NCI-H446 (cell line): Measurements from ENCODE around the gene KRT73.
"Not testable (repeated sequence)": the region's sequence is repeated elsewhere in the genome, so short reads cannot be mapped to it uniquely, and the experiment has no call there.

Source experiments
- DNase-seq, 2 experiments: peaks; one replicate each; lab custom pipeline; 2025; lab: John Stamatoyannopoulos, UW

Gene KRT73

DNA sequence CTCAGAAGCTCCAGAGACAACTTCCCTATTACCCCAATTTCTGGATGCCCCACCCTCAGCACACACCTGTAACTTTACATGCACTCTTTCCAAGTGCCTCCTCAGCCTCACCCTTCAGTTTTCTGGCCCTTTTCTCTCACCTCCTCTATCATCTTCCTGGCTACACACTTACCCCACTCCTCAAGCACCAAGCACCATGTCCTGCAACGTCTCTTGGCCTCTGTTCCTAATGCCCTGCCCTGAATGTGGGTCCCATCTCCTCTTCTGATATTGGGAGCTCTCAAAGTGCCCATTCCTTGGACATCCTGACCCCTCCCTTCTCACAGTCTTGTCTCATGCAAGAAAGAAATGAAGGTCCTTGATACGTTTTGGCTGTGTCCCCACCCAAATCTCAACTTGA lies 18.3 kb downstream of the KRT73 start:
- no peak for DNase-seq

DNA sequence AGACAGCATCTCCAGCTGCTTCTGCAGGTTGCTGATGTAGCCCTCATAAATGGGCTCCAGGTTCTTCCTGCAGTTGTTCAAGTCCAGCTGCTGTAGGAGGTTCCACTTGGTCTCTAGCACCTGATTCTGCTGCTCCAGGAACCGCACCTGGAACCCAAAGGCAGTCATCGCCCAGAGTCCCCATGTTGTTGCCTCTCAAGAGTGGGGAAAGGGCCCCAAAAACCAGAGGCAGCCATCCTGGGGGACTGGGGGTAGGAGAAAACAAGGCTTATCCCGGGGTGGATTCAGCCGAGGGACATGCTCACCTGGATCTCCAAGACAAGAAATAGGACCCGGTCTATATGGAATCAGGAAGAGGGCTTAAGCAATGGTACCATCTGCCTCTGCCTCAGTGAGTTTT lies 19.4 kb downstream of the KRT73 start:
- DNase-seq, result no peak

DNA sequence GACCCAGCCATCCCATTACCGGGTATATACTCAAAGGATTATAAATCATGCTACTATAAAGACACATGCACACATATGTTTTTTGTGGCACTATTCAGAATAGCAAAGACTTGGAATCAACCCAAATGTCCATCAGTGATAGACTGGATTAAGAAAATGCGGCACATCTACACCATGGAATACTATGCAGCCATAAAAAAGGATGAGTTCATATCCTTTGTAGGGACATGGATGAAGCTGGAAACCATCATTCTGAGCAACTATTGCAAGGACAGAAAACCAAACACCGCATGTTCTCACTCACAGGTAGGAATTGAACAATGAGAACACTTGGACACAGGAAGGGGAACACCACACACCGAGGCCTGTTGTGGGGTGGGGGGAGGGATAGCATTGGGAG lies 24.1 kb downstream of the KRT73 start:
- DNase-seq, result not testable (repeated sequence)

DNA sequence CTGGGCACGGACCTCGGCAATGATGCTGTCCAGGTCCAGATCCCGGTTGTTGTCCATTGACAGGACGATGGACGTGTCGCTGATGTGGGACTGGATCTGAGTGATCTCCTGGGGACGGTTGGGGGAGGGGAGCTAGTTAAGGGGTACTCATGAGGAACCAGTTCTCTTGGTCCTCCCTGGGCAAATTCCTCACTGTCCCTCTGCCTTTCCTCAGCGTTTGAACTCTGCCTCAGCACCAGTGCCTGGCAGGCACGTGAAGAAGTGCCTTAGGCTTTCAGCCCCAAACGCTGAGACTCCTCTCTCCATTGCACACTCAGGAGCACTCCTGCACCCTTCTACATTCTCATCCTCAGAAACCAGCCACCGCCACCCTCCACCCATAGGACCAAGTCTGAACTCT lies 26.8 kb downstream of the KRT73 start:
- no peak for DNase-seq

DNA sequence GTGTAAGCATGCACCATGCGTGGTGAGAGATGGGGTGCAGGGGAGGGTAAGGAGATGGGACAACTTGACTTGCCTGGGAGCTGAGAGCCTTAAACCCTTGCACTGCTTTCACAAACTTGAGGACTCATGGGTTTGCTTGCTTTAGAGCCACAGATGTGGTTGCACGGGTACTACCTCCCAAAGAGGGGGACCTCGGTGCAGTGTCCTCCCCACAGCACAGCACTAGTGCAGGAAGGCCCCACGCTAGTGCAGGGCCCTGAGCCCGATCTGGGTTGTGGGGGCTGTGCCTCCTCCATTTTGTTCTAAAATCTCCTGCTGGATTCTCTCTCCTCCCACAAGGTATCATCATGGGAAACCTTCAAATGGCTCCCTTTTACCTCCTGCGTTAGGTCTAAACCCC lies 28.3 kb downstream of the KRT73 start:
- DNase-seq, result no peak

DNA sequence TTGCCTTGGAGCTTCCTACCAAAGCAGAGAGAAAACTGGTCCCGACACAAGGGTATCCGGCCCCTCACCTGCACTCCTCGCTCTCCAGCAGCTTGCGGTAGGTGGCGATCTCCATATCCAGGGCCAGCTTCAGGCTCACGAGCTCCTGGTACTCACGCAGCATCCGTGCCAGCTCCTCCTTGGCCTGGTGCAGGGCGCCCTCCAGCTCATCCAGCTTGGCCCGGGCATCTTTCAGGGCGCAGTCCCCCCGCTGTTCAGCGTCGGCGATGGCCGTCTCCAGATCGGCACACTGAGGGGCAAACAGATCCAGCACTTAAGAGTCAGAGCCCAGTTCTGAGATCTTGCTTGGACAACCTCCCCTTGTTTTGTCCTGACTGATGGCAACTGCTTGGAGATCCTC lies 30.8 kb downstream of the KRT73 start:
- DNase-seq, result no peak

DNA sequence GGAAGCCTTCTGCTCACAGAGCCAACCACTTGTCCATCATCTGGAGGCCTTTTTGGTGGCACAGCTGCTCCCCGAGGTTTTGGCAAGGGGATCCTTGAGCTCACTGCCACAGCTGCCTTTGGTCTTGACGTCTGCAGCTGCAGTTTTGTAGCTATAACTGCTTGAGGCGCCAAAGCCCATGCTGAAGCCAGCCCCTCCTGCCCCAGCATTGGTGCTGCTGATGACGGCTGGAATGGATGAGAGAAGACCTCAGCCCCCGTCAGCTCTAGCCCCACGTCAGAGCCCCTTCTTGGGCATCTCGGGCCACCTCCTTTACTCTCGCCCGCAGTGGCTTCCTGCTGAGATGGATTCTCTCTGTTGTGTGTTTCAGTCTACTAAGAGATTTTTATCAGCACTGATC lies 32.4 kb downstream of the KRT73 start:
- no peak for DNase-seq

DNA sequence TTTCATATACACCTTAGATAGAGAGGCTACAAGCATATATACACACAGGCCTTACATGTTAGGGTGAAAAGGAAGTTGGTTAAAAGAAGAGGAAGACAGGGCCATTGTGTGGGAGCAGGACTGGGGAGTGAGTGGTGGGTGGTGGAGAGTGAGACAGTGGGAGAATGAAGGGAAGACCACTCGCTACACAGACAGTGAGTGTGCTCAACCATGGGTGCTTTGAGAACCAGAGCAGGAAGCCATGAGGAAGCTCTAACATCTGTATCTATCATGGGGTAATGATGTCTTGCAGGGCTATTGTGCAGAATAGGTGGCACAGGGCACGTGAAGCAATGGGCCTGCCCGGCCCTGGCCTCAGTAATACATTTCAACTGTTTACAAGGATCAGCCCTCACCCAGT lies 33.3 kb downstream of the KRT73 start:
- DNase-seq, result no peak

DNA sequence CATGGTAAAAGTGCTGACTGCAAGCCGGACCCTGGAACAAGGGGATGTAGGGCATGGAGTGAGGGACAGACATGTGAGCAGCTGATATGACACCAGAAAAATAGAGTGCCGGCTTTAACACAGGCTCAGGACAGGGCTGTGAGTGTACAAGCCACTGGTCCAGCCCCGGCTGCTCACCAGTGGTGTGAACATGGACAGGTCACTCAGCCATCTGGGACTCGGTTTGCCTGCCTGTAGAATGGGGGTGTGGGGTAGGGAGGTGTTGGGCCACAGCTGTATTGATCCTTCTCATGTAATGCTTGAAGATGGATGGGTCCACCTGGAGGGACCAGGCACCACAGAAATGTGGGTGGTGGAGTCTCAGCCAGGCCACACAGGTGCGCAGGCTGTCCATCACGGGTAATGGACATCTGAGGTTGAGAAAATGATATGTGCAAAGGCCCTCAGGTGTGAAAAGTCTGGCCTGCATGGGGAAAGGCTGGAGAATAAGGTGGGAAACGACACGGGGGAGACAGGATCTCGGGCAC lies 34.1 kb downstream of the KRT73 start:
- DNase-seq, result no peak

DNA sequence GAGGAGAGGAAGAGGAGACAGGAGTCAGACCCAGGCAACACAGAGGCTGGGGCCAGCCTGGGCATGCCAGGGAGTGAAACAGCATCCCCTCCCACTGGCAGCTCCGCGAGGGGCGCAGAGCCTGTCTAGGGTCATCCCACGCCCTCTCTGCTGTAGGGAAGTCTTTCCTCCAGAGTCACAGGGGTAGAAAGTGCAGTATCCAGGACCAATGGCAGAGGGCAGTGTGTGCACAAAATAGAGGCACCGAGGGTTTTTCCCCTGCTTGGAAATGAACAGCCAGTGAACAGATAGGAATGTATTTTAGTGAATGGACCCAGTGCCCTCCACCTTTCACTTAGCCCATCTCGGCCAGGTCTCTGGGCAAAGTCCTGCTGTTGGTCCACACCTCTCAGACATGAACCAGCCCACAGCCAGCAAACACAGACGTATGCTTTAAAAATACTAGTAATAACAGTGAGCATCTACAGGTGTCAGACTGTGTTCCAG lies 35.3 kb downstream of the KRT73 start:
- DNase-seq, result peak in 1 of 2 experiments; percentile 31

DNA sequence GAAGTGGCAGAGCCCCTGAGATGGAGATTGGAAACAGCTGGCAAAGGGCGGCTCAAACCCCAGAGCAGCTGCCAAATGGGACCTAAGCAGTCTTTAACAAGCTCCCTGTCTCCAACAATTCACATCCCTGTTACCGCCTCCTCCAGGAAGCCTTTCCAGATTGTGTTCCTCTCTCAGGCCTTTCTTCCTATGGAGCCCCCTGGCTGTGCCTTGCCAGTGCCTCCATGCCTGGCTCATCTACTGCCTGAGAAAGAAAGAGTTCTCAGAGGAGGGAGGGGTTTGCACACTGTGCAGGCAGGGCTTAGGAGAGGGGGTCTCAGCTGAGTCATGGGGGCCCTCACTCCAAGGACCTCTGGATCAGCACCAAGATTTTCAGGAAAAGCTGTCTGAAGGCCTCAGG lies 35.9 kb downstream of the KRT73 start:
- DNase-seq, result no peak

DNA sequence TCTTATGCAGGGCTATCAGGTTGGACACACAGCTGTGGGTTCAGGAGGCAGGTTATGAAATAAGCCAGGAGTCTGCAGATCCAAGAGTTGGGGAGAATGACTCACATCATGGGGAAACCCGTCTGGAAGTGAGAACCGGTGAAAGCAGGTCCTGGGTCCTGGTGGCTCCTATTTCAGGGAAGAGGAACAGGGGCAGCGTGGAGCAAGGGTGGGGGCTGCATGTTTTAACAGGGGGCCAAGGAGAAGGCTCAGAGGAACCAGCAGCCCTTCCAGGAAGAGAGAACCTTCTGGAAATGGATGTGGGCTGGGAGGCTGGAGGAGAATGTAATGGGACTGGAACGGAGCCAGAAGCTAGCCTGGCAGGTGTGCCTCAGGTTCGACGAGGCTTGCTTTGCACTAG lies 36.9 kb downstream of the KRT73 start:
- DNase-seq, result no peak

DNA sequence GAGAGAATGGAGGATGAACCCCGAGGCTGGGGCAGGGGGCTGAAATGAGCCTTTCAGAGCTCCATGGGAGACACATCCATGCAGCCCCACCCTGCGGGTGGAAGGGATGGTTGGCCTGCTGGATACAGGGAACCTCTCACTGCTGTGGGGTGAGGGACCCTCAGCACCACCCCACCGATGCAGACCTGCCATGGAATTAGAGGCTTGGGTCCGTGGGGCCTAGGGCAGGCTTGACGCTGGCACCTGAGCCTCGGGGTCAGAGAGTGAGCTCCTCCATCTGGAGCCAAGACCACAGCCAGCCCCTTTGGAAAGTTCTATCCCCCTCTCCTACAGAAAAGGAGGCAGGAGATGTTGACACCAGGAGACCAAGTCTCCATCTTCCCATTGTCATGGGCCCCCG lies 37.3 kb downstream of the KRT73 start:
- no peak for DNase-seq

DNA sequence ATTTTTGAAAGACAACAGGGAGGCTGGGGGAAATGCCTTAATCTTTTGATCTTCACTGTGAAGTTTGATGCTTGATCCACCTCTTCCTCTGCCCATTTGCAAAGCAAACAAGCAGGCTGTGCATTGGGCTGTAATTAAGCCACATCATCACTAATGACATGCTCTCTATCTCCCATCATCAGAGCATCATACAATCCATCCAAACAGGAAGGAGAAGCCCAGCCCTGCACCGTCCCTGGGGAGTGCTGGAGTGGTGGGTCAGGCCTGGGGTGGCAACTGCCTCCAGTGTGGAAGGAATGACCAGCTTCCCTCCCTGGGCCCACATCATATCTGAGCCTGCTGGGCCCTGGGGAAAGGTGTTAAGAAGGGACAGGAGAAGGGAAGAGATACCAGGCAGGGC lies 37.9 kb downstream of the KRT73 start:
- no peak for DNase-seq

DNA sequence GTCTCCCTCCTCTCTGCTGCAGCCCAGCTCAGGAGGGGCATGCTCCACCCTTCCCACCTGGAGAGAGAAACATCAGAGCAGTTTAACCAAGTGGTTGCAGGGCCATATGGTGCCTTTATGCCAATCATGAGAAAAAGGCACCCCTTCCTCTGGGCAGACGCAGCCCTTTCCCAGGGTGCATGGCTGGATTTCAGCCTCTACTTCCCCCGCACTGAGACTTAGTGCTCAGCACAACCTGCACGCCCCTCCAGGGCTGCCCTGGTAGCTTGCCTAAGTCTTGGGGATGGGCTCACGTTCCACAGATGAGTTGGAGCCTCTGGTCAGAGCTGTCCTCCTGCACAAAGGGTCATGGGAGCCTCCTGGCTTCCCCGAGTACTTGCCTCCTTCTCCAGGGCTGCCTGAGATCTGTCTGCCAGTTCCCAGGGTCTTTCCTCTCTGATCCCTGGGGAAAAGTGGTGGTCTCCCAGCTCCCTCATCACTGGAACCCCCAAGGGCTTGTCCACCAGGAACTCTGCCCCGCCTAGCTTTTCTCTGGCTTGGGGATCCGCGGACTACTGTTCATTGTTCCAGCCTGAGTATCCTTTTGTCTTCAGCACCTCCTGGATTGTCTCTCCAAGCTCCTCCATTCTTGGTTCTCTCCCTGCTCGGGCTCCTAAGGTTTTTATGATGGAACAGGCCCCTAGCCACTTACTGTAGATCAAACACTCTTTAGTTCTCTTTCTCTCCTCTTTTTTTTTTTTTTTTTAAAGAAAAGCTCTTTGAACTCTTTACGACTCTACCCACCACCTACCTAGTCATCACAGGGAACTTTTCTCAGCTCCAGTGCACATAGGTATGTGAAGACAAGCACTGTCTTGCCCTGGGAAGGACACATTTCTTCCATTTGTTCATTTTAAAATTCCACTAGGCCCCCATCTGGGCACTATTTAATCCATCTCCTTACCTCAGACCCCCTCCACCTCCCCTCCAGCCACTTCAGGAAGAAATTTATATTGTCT lies 38.6 kb downstream of the KRT73 start:
- DNase-seq, result no peak

DNA sequence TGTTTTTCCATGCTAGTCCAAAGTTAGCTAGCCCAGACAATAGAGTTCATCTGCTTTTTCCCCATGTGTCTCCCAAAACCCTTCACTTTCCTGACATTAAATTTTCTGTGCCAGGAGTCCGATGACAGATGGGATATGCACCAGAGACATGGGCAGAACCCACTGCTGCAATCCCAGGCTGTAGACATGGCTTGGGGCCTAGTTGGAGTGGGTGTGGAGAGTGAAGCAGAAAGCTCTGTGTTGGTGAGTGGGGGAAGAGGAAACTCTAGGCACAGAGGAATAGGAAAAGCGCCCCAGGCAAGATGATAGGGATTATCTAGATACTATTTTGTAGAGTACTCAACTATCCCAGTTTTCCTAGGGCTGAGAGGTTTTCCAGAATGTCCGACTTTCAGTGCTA lies 39.9 kb downstream of the KRT73 start:
- DNase-seq, result no peak

DNA sequence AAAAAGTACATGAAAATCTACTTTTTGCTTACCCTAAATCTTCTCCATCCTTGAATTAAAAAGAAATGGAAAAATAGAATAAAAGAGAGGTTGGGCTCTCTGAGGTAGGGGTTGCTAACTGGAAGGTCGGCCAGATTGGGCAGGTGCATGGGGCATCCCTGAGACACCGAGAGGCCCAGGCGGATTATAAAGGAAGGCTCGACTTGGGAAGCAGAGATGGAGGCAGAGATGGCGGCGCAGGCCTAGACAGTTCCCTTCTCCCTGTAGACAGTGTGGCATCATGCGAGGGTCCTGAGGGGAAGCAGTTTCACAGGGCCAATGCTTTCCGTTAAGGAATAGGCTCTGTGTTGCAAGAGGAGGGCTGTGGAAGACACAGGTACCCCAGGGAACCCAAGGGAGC lies 41.0 kb downstream of the KRT73 start:
- DNase-seq, result no peak

DNA sequence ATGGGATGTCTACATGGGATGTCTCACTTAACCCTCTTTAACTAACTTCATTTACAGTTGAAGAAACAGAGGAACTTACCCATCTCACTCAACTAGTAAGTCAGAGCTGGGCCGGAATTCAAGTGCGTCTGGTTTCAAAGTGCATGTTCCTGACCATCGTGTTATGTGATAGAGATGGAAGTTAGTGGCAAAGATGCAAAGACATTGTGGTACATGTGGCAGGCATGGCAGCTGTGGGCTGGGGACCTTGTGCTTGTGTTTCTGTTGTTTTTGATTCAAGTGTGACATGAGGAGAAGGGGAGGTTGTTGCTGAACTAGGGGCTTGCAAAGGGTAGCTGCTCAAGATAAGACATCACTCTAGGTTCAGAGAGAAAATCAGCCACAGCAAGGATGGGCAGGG lies 42.4 kb downstream of the KRT73 start:
- no peak for DNase-seq

DNA sequence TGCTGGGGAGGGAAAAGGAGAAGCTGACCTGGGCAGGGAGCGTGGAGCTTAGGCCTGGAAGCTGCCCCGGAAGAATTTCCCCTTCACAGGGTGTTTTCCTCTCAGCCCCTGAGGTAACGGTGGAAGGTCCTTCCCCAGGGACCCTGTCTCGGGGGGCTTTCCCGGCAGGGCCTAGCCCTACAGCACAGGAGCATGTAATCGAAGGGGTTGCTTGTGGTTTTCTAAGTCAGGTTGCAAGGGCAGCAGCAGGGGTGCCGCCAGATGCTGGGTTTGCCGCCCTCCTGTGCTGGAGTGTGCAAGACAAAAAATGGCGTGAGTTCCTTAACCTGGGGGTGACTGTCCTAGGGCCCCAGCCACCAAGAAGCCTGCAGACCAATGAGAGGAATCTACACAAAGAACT lies 43.1 kb downstream of the KRT73 start:
- no peak for DNase-seq

DNA sequence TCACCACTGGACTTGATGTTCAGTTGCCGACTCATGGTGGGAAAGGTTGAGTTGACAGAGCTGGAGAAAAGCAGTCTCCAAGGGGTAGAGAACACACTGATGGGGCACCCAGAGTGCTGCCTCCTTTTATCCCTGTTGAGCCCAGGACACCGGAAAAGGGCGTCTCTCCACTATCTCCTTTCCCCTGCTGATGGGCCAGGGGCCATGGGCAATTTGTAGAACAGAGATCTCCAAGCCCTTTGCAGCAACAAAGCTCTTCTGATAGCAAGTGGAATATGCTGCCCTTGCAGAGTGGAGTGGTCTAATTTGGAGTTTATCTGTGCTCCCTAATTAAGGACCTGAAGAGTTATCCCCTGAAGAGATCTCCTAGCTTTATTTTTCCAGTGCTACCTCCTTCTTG lies 44.6 kb downstream of the KRT73 start, which contains the start of gene KRT74:
TSS of gene KRT74 (minus strand) at position 101 of the 400 bp plus-strand sequence. CDS start at position 35, 66 bp downstream.
- DNase-seq, result no peak

DNA sequence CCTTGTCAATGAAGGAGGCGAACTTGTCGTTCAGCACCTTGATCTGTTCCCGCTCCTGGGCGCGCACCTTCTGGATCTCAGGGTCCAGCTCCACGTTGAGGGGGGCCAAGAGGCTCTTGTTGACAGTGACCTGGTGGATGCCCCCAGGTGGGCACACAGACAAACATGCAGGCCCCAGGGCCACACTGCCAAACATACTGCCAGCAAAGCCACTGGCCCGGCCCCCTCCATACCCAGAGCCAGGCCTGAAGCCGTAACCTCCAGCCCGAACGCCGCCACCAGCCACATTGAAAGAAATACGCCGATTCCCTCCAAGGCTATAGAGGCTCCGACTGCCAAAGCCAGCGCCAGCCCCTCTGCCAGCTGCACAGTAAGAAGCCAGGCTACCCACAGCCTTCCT lies 45.1 kb downstream of the KRT73 start:
- no peak for DNase-seq

DNA sequence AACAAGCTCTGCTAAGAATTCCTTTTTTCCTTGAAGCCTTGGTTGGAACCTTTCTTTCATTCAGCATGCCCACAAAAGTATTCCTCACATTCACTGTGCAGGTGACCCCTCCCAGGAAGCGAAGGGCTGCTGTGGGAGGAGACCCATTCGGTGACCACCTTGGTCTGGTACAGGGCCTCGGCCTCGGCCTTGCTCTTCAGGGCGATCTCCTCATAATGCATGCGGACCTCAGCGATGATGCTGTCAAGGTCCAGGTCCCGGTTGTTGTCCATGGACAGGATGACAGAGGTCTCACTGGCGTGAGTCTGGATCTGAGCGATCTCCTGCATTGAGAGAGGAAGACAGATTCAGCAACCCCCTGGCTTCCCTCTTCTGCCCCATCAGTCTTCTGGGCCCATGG lies 47.8 kb downstream of the KRT73 start:
- no peak for DNase-seq

DNA sequence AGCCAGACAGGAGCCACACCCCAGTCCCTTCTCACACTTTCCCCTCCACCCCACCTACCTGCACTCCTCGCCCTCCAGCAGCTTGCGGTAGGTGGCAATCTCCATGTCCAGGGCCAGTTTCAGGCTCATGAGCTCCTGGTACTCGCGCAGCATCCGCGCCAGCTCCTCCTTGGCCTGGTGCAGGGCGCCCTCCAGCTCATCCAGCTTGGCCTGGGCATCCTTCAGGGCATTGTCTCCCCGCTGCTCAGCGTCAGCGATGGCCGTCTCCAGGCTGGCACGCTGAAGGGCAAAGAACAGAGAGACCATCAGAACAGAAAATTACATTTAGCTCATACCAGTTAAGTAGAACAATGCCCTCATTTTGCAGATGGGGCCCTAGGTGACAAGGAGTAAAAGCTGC lies 50.2 kb downstream of the KRT73 start:
- no peak for DNase-seq
